ENCODE results near the gene GOT1. TPM values are rescaled to one million over a fixed set of nuclear protein-coding genes. Genes with fewer than 3 reads are reported as not detected.

Gene GOT1
- total RNA-seq, 1 experiment from 2014 or later = 163 TPM

GRCh38 chr10:99424656-99425055, 5.8 kb downstream of the GOT1 start:
- no peak overlapping the region for H3K4me3 Mint-ChIP-seq (ENCODE audit: unreplicated experiment)
- CTCF ChIA-PET = interaction anchor here (0.6 to 3.0 kb wide), 2 partner anchors 11 to 43 kb away, joined by 3 to 16 read pairs; no protein-coding TSS in a partner anchor

GRCh38 chr10:99422529-99423096, 7.8 kb downstream of the GOT1 start:
- no TSS peak for BruUV-seq (replicated peaks)
- POLR2A ChIA-PET = interaction anchor here (0.8 kb wide), 1 partner anchor 8 kb away, joined by 3 read pairs; the partner anchor contains the start of gene GOT1
- DNase-seq (ENCODE audit: unreplicated experiment) = no peak
- Mint-ChIP-seq H3K36me3 (ENCODE audit: insufficient read depth, unreplicated experiment) (peaks cover 60% of the 10 kb centered on the region), H3K9me3 (ENCODE audit: unreplicated experiment) (peaks cover 6% of the 10 kb centered on the region), H3K27ac (ENCODE audit: low read depth, unreplicated experiment) (no peak overlapping the region), H3K4me1 (ENCODE audit: insufficient read depth, unreplicated experiment) (peaks cover 8% of the 10 kb centered on the region), H3K4me3 (ENCODE audit: unreplicated experiment) (no peak overlapping the region), H3K27me3 (ENCODE audit: insufficient read depth, unreplicated experiment) (no peaks in the 10 kb centered on the region)
- CTCF ChIA-PET = interaction anchor here (0.8 kb wide), 1 partner anchor 13 kb away, joined by 3 read pairs; no protein-coding TSS in a partner anchor
- no peak for TF ChIP-seq CTCF (IDR thresholded peaks at IDR 0.05; ENCODE audit: unreplicated experiment)
- intact Hi-C loops (cut with micrococcal nuclease) = no loop called here

More at GRCh38 chr10:99424656-99425055, 5.8 kb downstream of the GOT1 start:
- intact Hi-C loops (cut with micrococcal nuclease) = no loop called here
- no peak for DNase-seq (ENCODE audit: unreplicated experiment)
- H3K27ac Mint-ChIP-seq (ENCODE audit: low read depth, unreplicated experiment) = no peak overlapping the region
- POLR2A ChIA-PET = no interaction called here
- H3K36me3 Mint-ChIP-seq (ENCODE audit: insufficient read depth, unreplicated experiment) = peaks cover 39% of the 10 kb centered on the region
- TF ChIP-seq CTCF (IDR thresholded peaks at IDR 0.05; ENCODE audit: unreplicated experiment) = no peak
- H3K27me3 Mint-ChIP-seq (ENCODE audit: insufficient read depth, unreplicated experiment) = no peaks in the 10 kb centered on the region
- H3K9me3 Mint-ChIP-seq (ENCODE audit: unreplicated experiment) = no peaks in the 10 kb centered on the region
- H3K4me1 Mint-ChIP-seq (ENCODE audit: insufficient read depth, unreplicated experiment) = peaks cover 14% of the 10 kb centered on the region
- BruUV-seq (replicated peaks) = no TSS peak

GRCh38 chr10:99421233-99421739, 9.1 kb downstream of the GOT1 start:
- DNase-seq (ENCODE audit: unreplicated experiment) = no peak
- peaks cover 8% of the 10 kb centered on the region for H3K9me3 Mint-ChIP-seq (ENCODE audit: unreplicated experiment)
- no peak overlapping the region for H3K4me3 Mint-ChIP-seq (ENCODE audit: unreplicated experiment)
- no peaks in the 10 kb centered on the region for H3K27me3 Mint-ChIP-seq (ENCODE audit: insufficient read depth, unreplicated experiment)
- intact Hi-C loops (cut with micrococcal nuclease) = no loop called here
- peaks cover 72% of the 10 kb centered on the region for H3K36me3 Mint-ChIP-seq (ENCODE audit: insufficient read depth, unreplicated experiment)
- peak overlapping the region; percentile 2 for H3K27ac Mint-ChIP-seq (ENCODE audit: low read depth, unreplicated experiment)
- ChIA-PET POLR2A (interaction anchor here (2.3 kb wide), 1 partner anchor 9 kb away, joined by 16 read pairs; the partner anchor contains the start of gene GOT1), CTCF (no interaction called here)
- H3K4me1 Mint-ChIP-seq (ENCODE audit: insufficient read depth, unreplicated experiment) = peaks cover 8% of the 10 kb centered on the region
- no TSS peak for BruUV-seq (replicated peaks)
- TF ChIP-seq CTCF (IDR thresholded peaks at IDR 0.05; ENCODE audit: unreplicated experiment) = no peak

GRCh38 chr10:99419688-99420087, 10.7 kb downstream of the GOT1 start:
- H3K4me1 Mint-ChIP-seq (ENCODE audit: insufficient read depth, unreplicated experiment) = no peaks in the 10 kb centered on the region
- no peak for TF ChIP-seq CTCF (IDR thresholded peaks at IDR 0.05; ENCODE audit: unreplicated experiment)
- no peak for DNase-seq (ENCODE audit: unreplicated experiment)
- ChIA-PET POLR2A (interaction anchor here (2.3 kb wide), 1 partner anchor 11 kb away, joined by 16 read pairs; the partner anchor contains the start of gene GOT1), CTCF (interaction anchor here (0.7 to 1.9 kb wide), 4 partner anchors 17 to 193 kb away, joined by 3 to 8 read pairs (median 4); no protein-coding TSS in a partner anchor)
- H3K9me3 Mint-ChIP-seq (ENCODE audit: unreplicated experiment) = peaks cover 8% of the 10 kb centered on the region
- no TSS peak for BruUV-seq (replicated peaks)
- H3K27ac Mint-ChIP-seq (ENCODE audit: low read depth, unreplicated experiment) = no peak overlapping the region
- no peak overlapping the region for H3K4me3 Mint-ChIP-seq (ENCODE audit: unreplicated experiment)
- intact Hi-C loops (cut with micrococcal nuclease) = no loop called here
- peaks cover 74% of the 10 kb centered on the region for H3K36me3 Mint-ChIP-seq (ENCODE audit: insufficient read depth, unreplicated experiment)
- no peaks in the 10 kb centered on the region for H3K27me3 Mint-ChIP-seq (ENCODE audit: insufficient read depth, unreplicated experiment)

All from MCF 10A (cell line).